ENCODE data around the gene NEDD8.

GRCh38 chr14:24273422-24273998 is 41.3 kb upstream of the NEDD8 start:
- TF ChIP-seq CTCF (IDR thresholded peaks at IDR 0.05) (no peak), POLR2A (IDR thresholded peaks at IDR 0.05) (no peak)
